Choroid plexus epithelial cell (primary cell): ENCODE results near the gene SPRR2A.
"Not testable (repeated sequence)": the region's sequence is repeated elsewhere in the genome, so short reads cannot be mapped to it uniquely, and the experiment has no call there.

Experiments
- DNase-seq: peaks from one replicate; pipeline ENCODE4 v3.0.0-alpha.2; 2010; ENCODE audit warnings: low read depth
- H3K4me3 ChIP-seq: 2 replicates; pipeline ENCODE4 v1.5.1; 2011; ENCODE audit warnings: low read depth, mild to moderate bottlenecking, control low read depth, low read length, moderate library complexity
- CTCF ChIP-seq: conservative IDR thresholded peaks from 2 replicates; pipeline ENCODE4 v1.5.1; 2011; ENCODE audit warnings: low read depth, mild to moderate bottlenecking, control low read depth, inconsistent platforms, low read length, moderate library complexity

SPRR2A gene

GRCh38 chr1:153072806-153073726 is 15.8 kb upstream of the SPRR2A start:
- TF ChIP-seq CTCF = no peak
- DNase-seq = no peak
- H3K4me3 ChIP-seq = no peak overlapping the region

- TF ChIP-seq CTCF = no peak
- DNase-seq = no peak
Measured at GRCh38 chr1:153071511-153071910, 14.2 kb upstream of the SPRR2A start, which contains the start of gene SPRR2B. Gene SPRR2B (minus strand): TSS chr1:153071611. CDS start chr1:153070839, 772 bp downstream.

GRCh38 chr1:153070243-153070642 is 12.9 kb upstream of the SPRR2A start:
- TF ChIP-seq CTCF = no peak
- DNase-seq = no peak
- H3K4me3 ChIP-seq = no peak overlapping the region

More at GRCh38 chr1:153071511-153071910, 14.2 kb upstream of the SPRR2A start, which contains the start of gene SPRR2B:
- no peak within 1 kb of the TSS for H3K4me3 ChIP-seq

GRCh38 chr1:153058826-153059784 is 1.8 kb upstream of the SPRR2A start:
- no peak for TF ChIP-seq CTCF
- DNase-seq = no peak
- H3K4me3 ChIP-seq = no peak overlapping the region

GRCh38 chr1:153058154-153058553 is 842 bp upstream of the SPRR2A start:
- H3K4me3 ChIP-seq = no peak overlapping the region
- DNase-seq = no peak
- TF ChIP-seq CTCF = no peak

GRCh38 chr1:153056111-153056510 is 1.2 kb downstream of the SPRR2A start:
- H3K4me3 ChIP-seq, DNase-seq: not testable (repeated sequence)

GRCh38 chr1:153049211-153049610 is 8.1 kb downstream of the SPRR2A start:
- no peak for DNase-seq
- TF ChIP-seq CTCF = no peak
- H3K4me3 ChIP-seq = no peak overlapping the region
